ENCODE data around the gene ANXA6.

GRCh38 chr5:151101151-151101550 is 56.4 kb downstream of the ANXA6 start:
- TF ChIP-seq CTCF (IDR thresholded peaks at IDR 0.05; ENCODE audit: low read depth, low read length) (no peak), EZH2phosphoT487 (IDR thresholded peaks at IDR 0.05; ENCODE audit: low read depth) (no peak)

Data from OCI-LY3 (cell line).